GM04504 (cell line): ENCODE data around the gene LRCH1.
"Not testable (repeated sequence)": the region's sequence is repeated elsewhere in the genome, so short reads cannot be mapped to it uniquely, and the experiment has no call there.

ENCODE experiments used
- DNase-seq: peaks from one replicate; pipeline ENCODE4 v3.0.0-alpha.2; 2012; ENCODE audit warnings: low read depth

Gene LRCH1

GRCh38 chr13:46552889-46553520 is at the start of gene LRCH1:
Gene LRCH1 (plus strand): TSS chr13:46553170. CDS start chr13:46553397, 227 bp downstream.
- DNase-seq = peak; percentile 64

GRCh38 chr13:46504036-46504435 is 48.9 kb upstream of the LRCH1 start:
- DNase-seq = no peak

- DNase-seq = no peak
Observed at GRCh38 chr13:46507981-46508380, 45.0 kb upstream of the LRCH1 start.

- DNase-seq = no peak
Observed at GRCh38 chr13:46509981-46510380, 43.0 kb upstream of the LRCH1 start.

GRCh38 chr13:46515803-46516202 is 37.2 kb upstream of the LRCH1 start:
- DNase-seq = no peak

GRCh38 chr13:46516599-46517338 is 36.2 kb upstream of the LRCH1 start:
- no peak for DNase-seq

- not testable (repeated sequence) for DNase-seq
Observed at GRCh38 chr13:46517748-46518147, 35.2 kb upstream of the LRCH1 start.

- no peak for DNase-seq
Observed at GRCh38 chr13:46519182-46519581, 33.8 kb upstream of the LRCH1 start.

- no peak for DNase-seq
Observed at GRCh38 chr13:46520166-46520565, 32.8 kb upstream of the LRCH1 start.

- DNase-seq = no peak
Observed at GRCh38 chr13:46521486-46521885, 31.5 kb upstream of the LRCH1 start.

GRCh38 chr13:46521921-46522747 is 30.8 kb upstream of the LRCH1 start:
- DNase-seq = no peak

GRCh38 chr13:46522748-46523030 is 30.3 kb upstream of the LRCH1 start:
- no peak for DNase-seq

- DNase-seq = no peak
Observed at GRCh38 chr13:46523972-46524752, 28.8 kb upstream of the LRCH1 start.

- DNase-seq = no peak
Observed at GRCh38 chr13:46526100-46526735, 26.8 kb upstream of the LRCH1 start.

GRCh38 chr13:46526740-46527139 is 26.2 kb upstream of the LRCH1 start:
- DNase-seq = no peak

- DNase-seq = no peak
Observed at GRCh38 chr13:46527237-46527636, 25.7 kb upstream of the LRCH1 start.

GRCh38 chr13:46529216-46529919 is 23.6 kb upstream of the LRCH1 start:
- DNase-seq = no peak

- DNase-seq = peak; percentile 18
Observed at GRCh38 chr13:46530084-46530935, 22.7 kb upstream of the LRCH1 start.

- DNase-seq = no peak
Observed at GRCh38 chr13:46531953-46532352, 21.0 kb upstream of the LRCH1 start.

- DNase-seq = no peak
Observed at GRCh38 chr13:46535002-46535401, 18.0 kb upstream of the LRCH1 start.
